GM12864 (cell line): ENCODE data around the gene EPHB2.

Source experiments
- DNase-seq: peaks from one replicate; pipeline ENCODE4 v3.0.0-alpha.2; 2011; ENCODE audit warnings: low read depth
- H3K4me3 ChIP-seq: 2 replicates; pipeline ENCODE4 v1.5.1; 2011; ENCODE audit warnings: mild to moderate bottlenecking, low read depth, low read length, control low read depth
- TF ChIP-seq, protein P1 (sequence below): IDR thresholded peaks from 2 replicates; pipeline ENCODE4 v1.5.1; 2011; ENCODE audit warnings: low read depth, mild to moderate bottlenecking, moderate library complexity, low read length, control low read depth, inconsistent platforms; ENCODE audit errors: missing control alignments

Gene EPHB2

DNA sequence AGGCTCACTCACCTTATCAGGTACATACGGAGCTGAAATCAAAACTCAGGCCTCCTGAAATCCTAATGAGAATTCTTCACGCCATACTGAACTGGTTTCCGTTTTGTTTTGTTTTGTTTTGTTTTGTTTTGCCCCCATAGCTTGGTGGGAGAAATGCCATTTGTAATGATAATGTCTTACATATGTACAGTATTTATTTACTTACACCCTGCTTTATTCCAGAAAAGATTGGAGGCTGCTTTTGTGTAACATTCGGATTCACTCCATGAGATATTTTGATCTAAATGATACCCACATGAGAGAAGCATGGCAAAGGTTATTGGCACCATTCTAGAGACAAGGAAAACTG lies 84.7 kb downstream of the EPHB2 start:
- no peak for DNase-seq
- no peak overlapping the region for H3K4me3 ChIP-seq
- TF ChIP-seq, protein P1, sequence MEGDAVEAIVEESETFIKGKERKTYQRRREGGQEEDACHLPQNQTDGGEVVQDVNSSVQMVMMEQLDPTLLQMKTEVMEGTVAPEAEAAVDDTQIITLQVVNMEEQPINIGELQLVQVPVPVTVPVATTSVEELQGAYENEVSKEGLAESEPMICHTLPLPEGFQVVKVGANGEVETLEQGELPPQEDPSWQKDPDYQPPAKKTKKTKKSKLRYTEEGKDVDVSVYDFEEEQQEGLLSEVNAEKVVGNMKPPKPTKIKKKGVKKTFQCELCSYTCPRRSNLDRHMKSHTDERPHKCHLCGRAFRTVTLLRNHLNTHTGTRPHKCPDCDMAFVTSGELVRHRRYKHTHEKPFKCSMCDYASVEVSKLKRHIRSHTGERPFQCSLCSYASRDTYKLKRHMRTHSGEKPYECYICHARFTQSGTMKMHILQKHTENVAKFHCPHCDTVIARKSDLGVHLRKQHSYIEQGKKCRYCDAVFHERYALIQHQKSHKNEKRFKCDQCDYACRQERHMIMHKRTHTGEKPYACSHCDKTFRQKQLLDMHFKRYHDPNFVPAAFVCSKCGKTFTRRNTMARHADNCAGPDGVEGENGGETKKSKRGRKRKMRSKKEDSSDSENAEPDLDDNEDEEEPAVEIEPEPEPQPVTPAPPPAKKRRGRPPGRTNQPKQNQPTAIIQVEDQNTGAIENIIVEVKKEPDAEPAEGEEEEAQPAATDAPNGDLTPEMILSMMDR, result no peak

DNA sequence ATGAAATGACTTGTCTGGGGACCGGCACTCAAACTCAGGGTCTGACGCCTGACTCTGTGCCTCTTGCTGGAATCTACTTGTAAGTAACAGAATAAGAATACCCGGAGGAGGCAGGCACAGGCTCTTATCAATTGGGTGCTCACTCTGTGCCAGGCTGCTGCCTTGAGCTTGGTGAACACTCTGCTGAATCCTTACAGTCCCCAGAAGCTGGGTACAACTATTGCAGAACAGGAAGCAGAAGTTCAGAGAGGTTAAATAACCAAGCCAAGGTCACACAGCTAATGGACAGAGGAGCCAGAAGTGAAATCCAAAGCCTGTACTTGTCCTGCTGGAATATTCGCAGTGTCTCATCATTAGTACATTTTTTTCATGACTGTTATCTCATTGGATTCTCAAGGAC lies 86.0 kb downstream of the EPHB2 start:
- DNase-seq, result no peak
- no peak overlapping the region for H3K4me3 ChIP-seq
- TF ChIP-seq, protein P1, result no peak

DNA sequence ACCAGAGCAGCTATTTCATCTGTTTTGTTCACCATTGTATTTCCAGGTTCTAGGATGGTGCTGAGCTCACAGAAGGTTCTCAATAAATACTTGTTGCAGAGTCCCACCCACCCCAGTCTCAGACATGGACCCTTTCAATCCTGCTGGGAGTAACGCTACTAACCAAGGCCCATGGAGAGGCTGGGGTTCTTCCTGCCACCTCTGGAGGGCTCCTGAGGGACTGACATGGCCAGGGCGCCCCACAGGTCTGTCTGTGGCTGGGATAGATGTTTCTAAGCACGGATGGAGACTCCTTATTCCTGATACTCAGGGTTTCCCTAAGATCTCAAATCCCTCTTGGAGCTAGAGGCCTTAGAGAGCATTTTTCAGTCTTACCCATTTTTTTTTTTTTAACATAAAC lies 87.4 kb downstream of the EPHB2 start:
- no peak for DNase-seq
- no peak overlapping the region for H3K4me3 ChIP-seq
- TF ChIP-seq, protein P1, result no peak

DNA sequence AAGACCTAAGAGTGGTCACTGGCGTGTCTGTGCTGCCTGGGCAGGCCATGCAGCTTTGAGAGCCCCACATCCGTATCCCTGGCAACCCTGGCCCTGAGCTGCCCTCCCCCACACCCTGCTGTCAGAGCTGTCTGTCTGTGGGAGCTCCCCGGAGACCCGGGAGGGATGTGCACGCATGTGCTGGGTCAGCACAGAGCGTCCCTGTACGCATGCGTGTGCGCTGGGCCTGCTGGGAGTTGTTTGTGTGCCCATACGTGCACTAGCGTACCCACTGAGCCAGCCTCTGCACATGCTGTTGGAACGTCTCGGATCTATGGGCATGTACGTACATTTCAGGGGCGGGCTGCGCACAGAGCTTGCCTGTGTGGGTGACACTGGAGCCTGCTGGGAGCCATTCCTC lies 89.3 kb downstream of the EPHB2 start:
- no peak for DNase-seq
- TF ChIP-seq, protein P1, result no peak
- no peak overlapping the region for H3K4me3 ChIP-seq

DNA sequence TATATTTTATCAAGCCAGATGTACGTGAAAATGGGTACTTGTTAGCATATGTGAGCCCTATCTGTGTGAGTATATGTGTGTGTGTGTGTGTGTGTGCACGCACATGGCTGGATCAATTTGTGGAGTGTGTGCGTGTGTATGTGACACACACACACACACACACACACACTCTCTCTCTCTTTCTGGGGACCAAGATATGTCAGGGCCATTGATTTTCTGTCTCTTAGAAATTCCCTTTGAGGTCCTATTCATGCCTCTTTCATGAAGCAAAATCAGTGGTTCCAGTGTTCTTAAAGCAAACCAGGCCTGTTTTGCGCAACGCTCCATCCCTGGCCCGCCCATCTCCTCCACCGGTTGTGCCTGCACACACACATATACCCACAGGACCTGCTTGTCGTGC lies 90.0 kb downstream of the EPHB2 start:
- no peak for DNase-seq
- TF ChIP-seq, protein P1, result no peak

DNA sequence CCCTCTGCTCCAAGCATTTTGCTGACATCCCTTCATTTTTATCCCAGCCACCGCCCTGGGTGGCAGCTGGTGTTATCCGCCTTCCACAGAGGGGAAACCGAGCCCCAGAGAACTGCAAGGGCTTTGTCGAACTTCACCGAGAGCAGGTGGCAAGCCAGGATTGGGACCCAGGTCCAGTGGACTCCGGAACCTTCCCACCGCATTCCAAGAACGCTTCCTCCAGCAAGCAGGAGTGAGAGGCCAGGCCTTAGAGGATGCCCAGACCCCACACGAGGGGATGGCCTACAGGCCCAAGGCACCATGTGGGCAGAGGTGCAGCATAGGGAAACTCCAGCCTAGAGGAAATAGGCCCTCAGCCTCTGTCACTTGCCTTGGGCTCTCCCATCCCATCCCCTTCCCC lies 90.7 kb downstream of the EPHB2 start:
- H3K4me3 ChIP-seq, result no peak overlapping the region
- DNase-seq, result no peak
- TF ChIP-seq, protein P1, result no peak

More for the DNA sequence above, 90.0 kb downstream of the EPHB2 start:
- H3K4me3 ChIP-seq, result no peak overlapping the region

DNA sequence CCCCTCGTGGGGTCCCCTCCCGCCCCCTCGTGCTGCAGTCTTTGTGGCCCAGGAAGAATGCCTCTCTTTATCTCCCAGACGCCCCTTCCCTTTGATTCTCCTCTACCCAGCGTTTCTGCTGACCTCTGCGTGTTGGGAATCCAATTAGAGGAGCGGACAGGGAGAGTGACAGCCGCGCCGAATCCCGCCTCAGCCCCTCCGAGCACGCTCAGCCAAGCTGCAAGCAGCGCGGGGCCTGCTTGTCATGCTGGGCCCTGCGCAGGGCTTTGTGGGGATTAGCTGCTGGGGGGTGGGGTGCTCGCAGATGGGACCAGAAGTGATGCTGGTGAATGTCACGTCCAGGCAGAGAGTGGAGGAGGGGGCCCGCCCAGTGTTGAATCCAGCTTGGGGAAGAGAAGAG lies 91.1 kb downstream of the EPHB2 start:
- H3K4me3 ChIP-seq, result no peak overlapping the region
- TF ChIP-seq, protein P1, result no peak
- DNase-seq, result no peak
